Measurements from ENCODE around the gene AP3D1. TPM values are rescaled to one million over a fixed set of nuclear protein-coding genes. Genes with fewer than 3 reads are reported as not detected.

AP3D1 gene
- total and polyA plus RNA-seq, 2 donors (not counting 3 experiments of a cell fraction or from before 2014, with no cell fraction given), result 130 to 137 TPM

GRCh38 chr19:2112516-2113320 lies 38.6 kb downstream of the AP3D1 start:
- intact Hi-C loops (cut with micrococcal nuclease) (no loop called here), dilution Hi-C loops (cut with MboI; ENCODE audit: extremely low pct_ligation_motif_present, low sequenced_read_pairs) (no loop called here)
- DNase-seq (ENCODE audit: low read depth, low spot score) (no peak), FAIRE-seq (no peak)
- no peaks in the 10 kb centered on the region for H3K27me3 ChIP-seq (ENCODE audit: control insufficient read depth in 2 of 2, insufficient read depth in 2 of 2, low read length in 2 of 2)
- H2AFZ ChIP-seq (ENCODE audit: low read depth, low read length), result no peak overlapping the region
- no peak for TF ChIP-seq POLR2AphosphoS5 (IDR thresholded peaks at IDR 0.05; ENCODE audit: insufficient read depth, low read depth, low read length)
- no peak for TF ChIP-seq POLR2A (IDR thresholded peaks at IDR 0.05; ENCODE audit: low read depth, low read length)
- no peak for TF ChIP-seq MYC (IDR thresholded peaks at IDR 0.05; ENCODE audit: low read depth, low read length)
- no peak for TF ChIP-seq FOS (IDR thresholded peaks at IDR 0.05; ENCODE audit: borderline replicate concordance, insufficient read depth, low read length)
- no peak for TF ChIP-seq JUN (IDR thresholded peaks at IDR 0.05; ENCODE audit: borderline replicate concordance, insufficient read depth, insufficient read length, low read depth)
- TF ChIP-seq MAX (IDR thresholded peaks at IDR 0.05; ENCODE audit: insufficient read depth, insufficient read length), result no peak
- no peak for TF ChIP-seq EZH2 (IDR thresholded peaks at IDR 0.05; ENCODE audit: borderline replicate concordance, low read depth, low read length, severe bottlenecking)
- TF ChIP-seq CTCF (IDR thresholded peaks at IDR 0.05; ENCODE audit: extremely low read depth in 1 of 2, insufficient read depth in 1 of 2, low read depth in 1 of 2, low read length in 2 of 2), result no peak
- no peak for TF ChIP-seq GATA2 (IDR thresholded peaks at IDR 0.05; ENCODE audit: insufficient read depth, insufficient read length, low read depth, low read length)
- no peak overlapping the region for H3K4me2 ChIP-seq (ENCODE audit: insufficient read depth, low read length)
- H3K79me2 ChIP-seq (ENCODE audit: control insufficient read depth, insufficient read depth, low read length), result no peaks in the 10 kb centered on the region
- H3K9me1 ChIP-seq (replicated peaks; ENCODE audit: control insufficient read depth, extremely low read depth, insufficient read depth, low read length), result no peaks in the 10 kb centered on the region
- ChIA-PET CTCF (no interaction called here), POLR2A (interaction anchor here (0.5 kb wide), 1 partner anchor 28 kb away, joined by 9 read pairs; no protein-coding TSS in a partner anchor)
- peaks cover 25 to 89% of the 10 kb centered on the region in 2 experiments for H3K36me3 ChIP-seq (ENCODE audit: control insufficient read depth in 2 of 2, extremely low read depth in 1 of 2, insufficient read depth in 2 of 2, low read length in 2 of 2)
- H3K9ac ChIP-seq (replicated peaks; ENCODE audit: extremely low read depth, insufficient read depth, low read length), result no peak overlapping the region
- no peaks in the 10 kb centered on the region for H3K9me3 ChIP-seq (replicated peaks; ENCODE audit: control insufficient read depth, insufficient read depth, low read length)
- no TSS peak for BruUV-seq (replicated peaks)
- no peaks in the 10 kb centered on the region for H3K4me1 ChIP-seq (ENCODE audit: control insufficient read depth, extremely low read depth, insufficient read depth, low read length)
- H4K20me1 ChIP-seq (replicated peaks; ENCODE audit: control insufficient read depth, extremely low read depth, insufficient read depth, low read length), result no peaks in the 10 kb centered on the region
- H3K27ac ChIP-seq (ENCODE audit: insufficient read depth, low read depth, low read length), result no peak overlapping the region
- no peak overlapping the region for H3K4me3 ChIP-seq (replicated peaks in 1 of 3; ENCODE audit: insufficient read depth in 1 of 3, low read depth in 1 of 3, low read length in 3 of 3)

All from endothelial cell of umbilical vein (primary cell).